Keratinocyte (primary cell): ENCODE measurements around the gene CACNB2.

Experiments used
- CTCF ChIP-seq, 3 experiments: IDR thresholded peaks in 1 of 3; conservative IDR thresholded peaks in 1 of 3; optimal IDR thresholded peaks in 1 of 3; 2 replicates in 2 of 3; 3 replicates in 1 of 3; pipeline versions ENCODE3 to v1.5.1; 2011; ENCODE audit warnings: low read length in 3 of 3, mild to moderate bottlenecking in 3 of 3, moderate library complexity in 2 of 3, control low read depth in 1 of 3, inconsistent platforms in 1 of 3; ENCODE audit not compliant: insufficient read depth in 2 of 3; ENCODE audit errors: extremely low read depth in 1 of 3
- EZH2 ChIP-seq: IDR thresholded peaks from one replicate; pipeline ENCODE4 v1.6.1; 2012; ENCODE audit warnings: inconsistent platforms, mild to moderate bottlenecking, low read length, moderate library complexity

GRCh38 chr10:18221882-18222281 lies 81.7 kb downstream of the CACNB2 start:
- TF ChIP-seq CTCF (optimal IDR thresholded peaks at IDR 0.05 in 1 of 3, IDR thresholded peaks at IDR 0.05 in 1 of 3, conservative IDR thresholded peaks at IDR 0.05 in 1 of 3; ENCODE audit: extremely low read depth in 1 of 3, insufficient read depth in 2 of 3, low read length in 3 of 3) (no peak), EZH2 (no peak)
